Activated CD4-positive, alpha-beta T cell treated with anti-CD3 and anti-CD28 coated beads, Interleukin-2, amount 50 U/mL, for 24 hours (primary cell): ENCODE measurements around the gene TM9SF2.

Experiments
- DNase-seq, 2 donors: peaks; one replicate each; pipeline ENCODE4 v3.0.0-alpha.2; 2020; ENCODE audit warnings: low read depth in 1 of 2, low spot score in 1 of 2

The TM9SF2 gene

DNA sequence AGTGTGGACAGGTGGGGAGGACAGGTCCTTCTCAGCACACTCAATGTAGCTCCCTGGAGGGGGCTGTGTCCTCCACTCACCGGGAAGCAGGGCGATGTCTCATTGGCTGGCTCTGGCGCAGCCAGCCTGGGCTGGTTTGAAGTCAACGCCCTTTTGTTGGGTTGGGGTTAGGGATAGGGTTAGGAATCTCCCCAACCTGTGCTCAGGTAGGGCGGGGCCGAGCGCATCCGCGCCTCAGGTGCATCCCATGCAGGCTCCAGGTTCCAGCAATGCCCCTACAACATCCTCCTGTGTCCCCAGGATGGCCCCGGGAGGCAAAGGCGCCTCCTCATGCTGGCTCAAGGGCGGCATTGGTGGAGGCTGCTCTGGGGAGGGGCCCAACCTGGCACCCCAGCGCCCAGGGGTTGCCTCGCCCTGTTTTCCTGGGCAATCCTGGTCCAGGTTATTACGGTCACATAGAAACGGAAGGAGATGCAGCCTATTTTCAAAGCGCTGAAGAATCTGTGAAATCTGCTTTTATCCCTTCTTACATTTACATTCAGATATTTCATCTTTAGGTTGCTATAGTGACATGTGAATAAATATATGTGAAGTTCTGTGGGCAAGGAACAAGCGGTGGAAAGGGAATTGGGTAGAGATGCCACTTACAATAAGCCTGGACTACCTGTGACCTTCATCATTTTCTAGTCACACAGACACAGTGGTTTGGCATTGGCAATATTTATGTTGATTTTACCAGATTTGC is 74.3 kb downstream of the TM9SF2 start:
- DNase-seq = no peak

DNA sequence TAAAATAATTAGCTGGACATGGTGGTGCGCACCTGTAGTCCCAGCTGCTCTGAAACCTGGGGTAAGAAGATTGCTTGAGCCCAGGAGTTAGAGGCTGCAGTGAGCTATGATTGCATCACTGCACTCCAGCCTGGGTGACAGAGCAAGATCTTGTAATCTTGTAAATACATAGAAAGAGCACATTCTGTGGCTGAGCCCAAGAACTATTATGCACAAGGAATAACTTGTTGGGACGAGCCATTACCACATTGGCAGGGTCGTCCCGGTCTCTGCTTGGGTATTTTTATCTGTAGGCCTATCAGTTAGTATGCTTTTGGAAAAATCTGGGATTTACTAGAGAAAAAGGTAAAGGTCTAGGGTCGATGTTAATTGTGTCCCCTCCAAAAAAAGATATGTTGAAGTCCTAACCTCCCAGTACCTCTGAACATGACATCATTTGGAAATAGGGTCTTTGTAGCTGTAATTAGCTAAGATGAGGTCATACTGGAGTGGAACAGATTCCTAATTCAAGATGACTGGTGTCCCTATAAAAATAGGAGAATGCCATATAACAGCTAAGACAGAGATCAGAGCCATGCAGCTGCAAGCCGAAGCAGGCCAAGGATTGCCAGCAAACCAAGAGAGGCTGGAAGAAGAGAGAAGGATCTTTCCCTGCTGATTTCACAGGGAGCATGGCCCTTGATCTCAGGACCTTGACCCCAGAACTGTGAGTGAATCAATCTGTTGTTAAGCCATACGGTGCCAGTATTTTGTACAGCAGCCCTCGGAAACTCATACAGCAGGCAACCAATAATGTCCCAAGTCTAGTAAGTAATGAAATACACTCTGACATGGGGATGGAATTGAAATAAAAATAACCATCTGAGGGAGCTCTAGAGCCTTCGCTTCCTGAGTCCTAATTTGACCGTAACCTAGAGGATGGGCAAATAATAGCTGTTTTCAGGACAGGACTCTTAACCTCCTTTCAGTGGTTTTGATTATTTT is 77.0 kb downstream of the TM9SF2 start:
- no peak for DNase-seq

DNA sequence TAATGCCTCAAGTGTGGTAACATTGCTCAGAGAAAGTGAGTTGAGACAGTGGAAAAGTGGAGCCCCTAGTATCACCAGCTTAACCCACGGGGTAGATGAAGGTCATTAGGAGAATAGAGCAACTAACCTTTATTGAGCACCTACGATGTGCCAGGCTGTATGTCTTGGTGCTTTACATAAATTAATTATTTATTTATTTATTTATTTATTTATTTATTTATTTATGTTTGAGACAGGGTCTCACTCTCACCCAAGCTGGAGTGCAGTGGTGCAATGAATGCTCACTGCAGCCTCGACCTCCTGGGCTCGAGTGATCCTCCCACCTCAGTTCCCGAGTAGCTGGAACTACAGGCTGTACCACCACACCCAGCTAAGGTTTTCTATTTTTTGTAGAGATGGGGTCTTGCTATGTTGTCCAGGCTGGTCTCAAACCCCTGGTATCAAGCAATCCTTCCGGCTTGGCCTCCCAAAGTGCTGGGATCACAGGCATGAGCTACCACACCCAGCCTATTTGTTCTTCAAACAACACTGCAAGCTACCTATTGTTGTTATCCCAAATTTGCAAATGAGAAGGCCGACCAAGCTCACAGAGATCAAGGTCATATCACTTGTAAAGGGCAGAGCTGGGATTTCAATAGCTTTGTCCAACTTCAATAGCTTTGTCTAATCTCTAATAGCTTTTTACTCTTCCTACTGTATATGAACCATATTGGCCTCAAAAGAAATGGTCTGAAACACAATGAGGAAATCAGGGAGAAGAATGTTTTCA is 79.4 kb downstream of the TM9SF2 start:
- no peak for DNase-seq

DNA sequence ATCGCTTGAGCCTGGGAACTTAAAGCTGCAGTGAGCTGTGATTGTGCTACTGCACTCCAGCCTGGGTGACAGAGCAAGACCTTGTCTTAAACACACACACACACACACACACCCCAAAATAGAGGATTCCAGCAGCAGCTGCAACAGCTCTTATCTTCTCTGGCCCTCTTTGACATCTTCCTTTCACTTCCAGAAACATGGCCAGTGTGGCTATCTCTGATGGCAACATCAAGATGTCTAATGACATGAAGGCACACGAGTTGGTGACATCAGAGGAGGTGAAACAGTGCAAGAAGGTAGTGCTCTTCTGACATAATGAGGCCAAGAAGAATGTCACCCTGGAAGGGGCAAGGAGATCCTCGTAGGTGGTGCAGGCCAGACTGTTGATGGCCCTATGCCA is 81.2 kb downstream of the TM9SF2 start:
- DNase-seq = no peak

DNA sequence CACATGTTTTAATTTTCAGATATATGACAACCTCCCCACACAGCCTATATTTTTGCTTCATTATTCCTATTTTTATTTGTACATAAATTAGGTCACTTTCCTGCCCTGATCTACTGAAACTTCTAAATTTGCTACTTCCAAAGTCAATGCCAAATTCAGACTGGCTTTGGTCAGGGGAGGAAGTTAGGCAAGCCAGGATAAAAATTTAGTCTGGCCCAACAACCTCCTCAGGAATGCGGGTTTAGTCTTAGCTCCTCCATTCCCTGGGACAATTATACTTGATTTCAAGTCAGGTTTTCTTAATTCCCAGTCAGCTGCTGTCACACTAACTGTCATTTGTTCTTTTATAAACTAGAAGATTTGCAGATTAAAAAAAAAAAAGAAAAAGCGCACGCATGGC is 84.3 kb downstream of the TM9SF2 start:
- DNase-seq = no peak

DNA sequence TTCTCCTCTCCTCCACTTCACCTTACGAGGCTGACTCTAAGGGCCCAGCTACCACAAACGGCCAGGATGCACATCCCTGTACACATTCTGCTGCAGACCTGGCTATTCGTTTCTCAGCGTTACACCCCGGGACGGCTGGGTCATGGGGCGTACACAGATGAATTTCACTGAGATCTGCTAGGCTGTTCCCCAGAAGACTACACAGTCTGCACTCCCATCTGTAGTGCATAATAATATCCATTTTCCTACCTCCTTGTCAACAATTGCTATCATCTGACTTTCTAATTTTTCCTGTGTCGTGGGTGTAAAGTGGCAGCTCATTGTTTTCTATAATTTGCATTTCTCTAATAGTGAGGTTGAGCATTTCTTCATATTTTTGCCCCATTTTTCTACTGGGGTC is 85.7 kb downstream of the TM9SF2 start:
- no peak for DNase-seq

DNA sequence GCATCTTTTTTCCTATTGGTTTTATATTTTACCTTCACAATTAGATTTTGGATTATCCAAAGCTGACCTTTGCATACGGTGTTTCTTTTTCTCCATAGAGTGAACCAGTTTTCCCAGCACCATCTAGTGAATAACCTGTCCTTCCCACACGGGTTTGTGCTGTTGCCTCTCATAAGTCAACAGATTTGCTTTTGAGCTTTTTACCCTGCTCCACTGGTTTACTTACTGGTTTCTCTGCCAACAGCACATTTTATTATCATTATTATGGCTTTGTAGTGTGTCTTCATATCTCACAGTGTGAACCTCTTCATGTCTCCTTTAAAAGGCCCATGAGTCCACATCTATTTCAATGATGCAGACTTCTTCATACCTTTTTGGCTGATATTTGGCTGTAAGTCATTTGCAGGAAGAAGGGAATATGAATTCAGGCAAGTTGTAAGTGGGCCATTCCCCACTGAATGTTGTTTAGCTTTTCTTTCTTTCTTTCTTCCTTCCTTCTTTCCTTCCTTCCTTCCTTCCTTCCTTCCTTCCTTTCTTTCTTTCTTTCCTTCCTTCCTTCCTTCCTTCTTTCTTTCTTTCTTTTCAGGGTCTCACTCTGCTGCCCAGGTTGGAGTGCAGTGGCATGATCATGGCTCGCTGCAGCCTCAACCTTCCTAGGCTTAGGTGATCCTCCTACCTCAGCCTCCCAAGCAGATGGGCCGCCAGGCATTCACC is 86.8 kb downstream of the TM9SF2 start:
- DNase-seq = no peak

DNA sequence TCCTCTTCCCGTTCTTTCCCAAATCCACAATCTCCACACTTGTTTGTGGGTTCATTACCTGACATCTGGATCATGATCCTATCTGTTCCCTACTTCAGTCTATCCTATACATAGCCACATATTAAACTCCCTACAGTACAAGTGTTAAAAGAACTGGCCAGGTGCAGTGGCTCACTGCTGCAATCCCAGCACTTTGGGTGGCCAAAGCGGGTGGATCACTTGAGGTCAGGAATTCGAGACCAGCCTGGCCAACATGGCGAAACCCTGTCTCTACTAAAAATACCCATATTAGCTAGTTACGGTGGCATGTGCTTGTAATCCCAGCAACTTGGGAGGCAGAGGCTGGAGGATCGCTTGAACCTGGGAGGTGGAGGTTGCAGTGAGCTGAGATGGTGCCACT is 88.3 kb downstream of the TM9SF2 start:
- DNase-seq = no peak

DNA sequence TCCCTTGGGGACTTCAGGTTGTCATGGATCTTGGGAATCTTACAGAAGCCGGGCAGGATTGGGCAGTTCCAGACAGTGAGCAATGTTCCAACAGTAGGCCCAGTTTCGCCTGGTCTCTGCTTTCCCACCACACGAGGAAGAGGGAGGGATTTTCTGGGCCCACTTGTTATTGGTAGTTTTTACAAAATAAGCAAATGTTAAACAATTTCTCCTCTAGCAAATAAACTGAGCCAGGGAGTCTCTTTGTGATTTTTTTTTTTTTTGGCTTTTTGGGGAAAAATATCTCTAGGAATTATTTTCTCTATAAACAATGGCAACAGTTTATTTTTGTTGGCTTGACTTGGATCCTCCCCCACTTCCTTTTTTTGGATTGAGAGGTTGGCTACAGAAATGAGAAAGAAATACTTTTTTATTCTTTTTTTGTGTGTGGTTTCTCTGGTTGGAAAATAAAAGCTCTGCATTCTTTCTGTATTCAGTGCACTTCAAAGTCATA is 89.3 kb downstream of the TM9SF2 start:
- no peak for DNase-seq

DNA sequence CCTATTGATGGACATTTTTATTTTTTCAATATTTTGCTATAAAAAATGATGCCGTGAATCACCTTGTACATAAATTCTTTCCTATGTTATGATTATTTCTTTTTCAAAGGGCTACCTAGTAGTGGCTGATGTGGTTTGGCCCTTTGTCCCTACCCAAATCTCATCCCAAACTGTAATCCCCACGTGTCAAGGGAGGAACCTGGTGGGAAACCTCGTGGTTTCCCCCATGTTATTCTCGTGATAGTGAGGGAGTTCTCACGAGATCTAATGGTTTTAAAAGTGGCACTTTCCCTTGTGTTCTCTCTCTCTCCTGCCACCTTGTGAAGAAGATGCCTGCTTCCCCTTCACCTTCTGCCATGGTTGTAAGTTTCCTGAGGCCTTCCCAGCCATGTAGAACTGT is 94.9 kb downstream of the TM9SF2 start:
- no peak for DNase-seq

DNA sequence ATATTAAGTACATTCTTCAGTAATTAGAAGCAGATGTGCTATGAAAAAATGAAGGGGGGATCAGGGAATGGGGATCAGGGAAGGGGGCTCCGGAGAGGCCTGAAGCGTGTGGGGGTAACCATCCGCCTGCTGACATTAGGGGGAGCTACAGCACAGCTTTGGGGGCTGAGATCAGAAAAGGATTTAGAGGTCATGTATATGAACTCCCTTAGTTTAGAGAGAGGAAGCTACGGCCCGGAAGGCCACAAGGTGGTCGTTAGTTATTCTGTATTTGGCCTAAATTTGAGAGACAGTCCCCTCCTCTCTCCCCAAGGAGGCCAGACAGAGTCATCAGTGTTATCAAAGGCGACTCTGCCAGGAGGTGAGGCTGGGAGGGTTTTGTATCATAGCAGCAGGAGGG is 99.0 kb downstream of the TM9SF2 start:
- no peak for DNase-seq

DNA sequence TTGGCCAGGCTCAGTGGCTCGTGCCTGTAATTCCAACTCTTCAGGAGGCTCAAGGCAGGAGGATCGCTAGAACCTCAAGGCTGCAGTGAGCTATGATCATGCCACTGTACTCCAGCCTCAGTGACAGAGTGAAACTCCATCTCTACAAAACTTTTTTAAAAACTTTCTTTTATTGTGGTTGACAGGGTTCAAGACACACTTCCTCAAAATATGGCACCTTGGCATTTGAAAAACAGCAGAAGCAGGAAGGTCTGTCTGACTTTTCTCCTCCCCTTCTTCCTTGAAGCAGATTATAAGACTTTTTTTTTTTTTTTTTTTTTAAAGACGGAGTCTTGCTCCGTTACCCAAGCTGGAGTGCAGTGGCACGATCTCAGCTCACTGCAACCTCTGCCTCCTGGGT is 100.3 kb downstream of the TM9SF2 start:
- DNase-seq = no peak

DNA sequence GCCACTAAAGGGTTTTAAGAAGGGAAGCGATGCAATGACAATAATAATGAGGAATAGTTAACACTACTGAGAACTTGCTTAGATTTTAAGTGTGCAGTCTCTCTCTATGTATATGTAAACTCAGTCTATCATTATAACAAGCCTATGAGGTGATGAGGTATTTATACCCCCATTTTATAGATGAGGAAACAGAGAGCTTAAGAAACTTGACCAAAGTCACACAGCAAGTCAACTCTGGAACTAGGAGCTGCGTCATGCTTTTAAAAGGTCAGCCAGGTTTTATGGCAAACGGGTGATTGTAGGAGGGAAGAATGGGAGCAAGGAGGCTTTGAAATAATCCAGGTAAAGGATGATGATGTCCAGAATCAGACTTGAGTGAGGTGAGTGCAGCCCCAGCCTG is 103.4 kb downstream of the TM9SF2 start:
- DNase-seq = no peak

DNA sequence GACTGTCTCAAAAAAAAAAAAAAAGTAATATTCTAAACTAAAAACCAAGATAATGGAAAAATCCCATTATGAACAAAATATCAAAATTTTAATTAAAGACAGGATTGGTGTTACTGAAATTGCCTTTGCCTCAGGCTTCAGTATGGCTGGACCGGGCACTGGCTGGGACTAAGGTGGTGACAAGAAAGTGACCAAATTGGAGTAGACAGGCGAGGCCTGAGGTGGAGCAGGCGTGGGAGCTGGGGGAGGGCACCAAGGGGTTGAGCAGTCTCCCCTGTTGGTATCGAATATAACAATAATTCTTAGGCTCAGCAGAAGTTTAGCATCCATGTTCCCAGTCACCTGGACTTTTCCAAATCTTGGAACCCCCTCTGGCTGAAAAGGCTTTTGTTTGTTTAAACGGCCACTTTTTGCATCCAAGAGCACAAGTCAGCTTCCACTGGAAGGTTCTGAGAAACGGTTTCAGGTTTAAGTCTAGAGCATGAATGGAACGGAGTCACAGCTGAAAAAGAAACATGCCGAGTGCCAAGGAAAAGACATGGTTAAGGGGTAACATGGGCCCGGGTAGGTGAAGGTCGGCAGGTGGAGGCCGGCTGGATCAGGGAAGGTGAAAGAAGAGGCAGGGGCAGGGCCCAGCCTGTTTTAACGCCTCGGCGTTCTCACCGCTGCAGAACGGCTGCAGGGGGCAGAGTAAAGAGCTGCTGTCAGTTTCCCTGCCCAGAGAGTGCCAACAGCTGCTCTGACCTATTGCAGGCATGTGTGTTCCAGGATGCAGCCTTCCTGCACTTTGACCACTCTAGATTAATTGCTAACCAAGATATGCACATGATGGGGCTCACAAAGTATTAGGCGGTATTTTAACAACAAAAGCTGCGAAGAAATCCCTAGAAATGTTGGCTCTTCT is 104.4 kb downstream of the TM9SF2 start:
- DNase-seq = peak in 1 of 2 donors; percentile 16

DNA sequence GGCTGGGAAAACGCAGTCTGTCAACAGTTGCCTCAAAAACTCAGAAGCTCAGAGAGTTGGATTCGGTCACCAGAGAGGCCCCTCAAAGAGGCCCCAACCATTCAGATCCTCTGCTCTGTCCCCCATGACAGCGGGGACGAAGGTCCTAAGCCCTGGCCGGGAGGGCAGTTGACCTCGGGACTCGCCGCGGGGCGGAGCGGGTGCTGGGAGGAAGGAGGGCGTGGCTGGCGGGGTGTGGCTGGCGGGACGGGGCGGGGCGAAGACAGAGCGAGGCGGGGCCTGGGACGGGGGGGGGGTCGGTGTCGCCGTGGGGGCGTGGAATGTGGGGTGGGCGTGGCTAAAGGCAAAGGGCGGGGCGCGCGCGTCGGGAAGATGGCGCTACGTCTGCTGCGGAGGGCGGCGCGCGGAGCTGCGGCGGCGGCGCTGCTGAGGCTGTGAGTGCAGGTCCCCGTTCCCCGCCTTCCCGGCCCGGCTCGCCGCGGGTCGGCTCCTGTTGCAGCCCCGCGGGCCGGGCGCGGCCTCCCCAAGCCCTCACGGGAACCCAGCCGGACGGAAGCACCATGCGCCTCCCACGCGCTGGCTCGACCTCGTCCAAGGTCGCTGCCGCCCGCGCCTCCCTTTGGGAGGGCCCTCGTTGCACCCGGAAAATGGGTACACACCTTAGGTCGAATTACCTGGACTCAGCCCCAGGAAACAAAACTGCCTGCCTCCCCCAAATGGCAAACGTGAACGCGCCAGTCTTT is 105.2 kb downstream of the TM9SF2 start, which contains the start of gene CLYBL:
Gene CLYBL (plus strand): TSS at position 367 of the 743 bp plus-strand sequence.
- DNase-seq = peak; percentile 81 to 86

DNA sequence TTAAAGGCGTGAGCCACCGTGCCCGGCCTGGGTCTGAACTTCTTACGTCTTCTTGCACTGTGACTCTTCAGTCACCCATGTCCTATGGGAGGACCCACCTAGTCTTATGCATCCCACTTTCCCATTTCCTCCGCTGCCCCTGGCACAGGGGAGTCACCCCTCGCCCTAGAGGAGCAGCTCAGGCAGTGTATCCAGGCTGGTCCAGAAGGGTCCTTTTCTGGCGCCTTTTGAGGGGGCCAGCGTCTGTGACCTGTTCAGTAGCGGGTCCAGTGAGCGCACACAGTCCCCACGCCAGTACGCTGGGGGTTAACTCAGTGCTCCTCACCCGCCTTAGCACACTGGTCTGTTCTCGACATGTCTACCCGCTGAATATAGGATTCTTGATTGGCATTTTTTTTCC is 107.1 kb downstream of the TM9SF2 start:
- no peak for DNase-seq

DNA sequence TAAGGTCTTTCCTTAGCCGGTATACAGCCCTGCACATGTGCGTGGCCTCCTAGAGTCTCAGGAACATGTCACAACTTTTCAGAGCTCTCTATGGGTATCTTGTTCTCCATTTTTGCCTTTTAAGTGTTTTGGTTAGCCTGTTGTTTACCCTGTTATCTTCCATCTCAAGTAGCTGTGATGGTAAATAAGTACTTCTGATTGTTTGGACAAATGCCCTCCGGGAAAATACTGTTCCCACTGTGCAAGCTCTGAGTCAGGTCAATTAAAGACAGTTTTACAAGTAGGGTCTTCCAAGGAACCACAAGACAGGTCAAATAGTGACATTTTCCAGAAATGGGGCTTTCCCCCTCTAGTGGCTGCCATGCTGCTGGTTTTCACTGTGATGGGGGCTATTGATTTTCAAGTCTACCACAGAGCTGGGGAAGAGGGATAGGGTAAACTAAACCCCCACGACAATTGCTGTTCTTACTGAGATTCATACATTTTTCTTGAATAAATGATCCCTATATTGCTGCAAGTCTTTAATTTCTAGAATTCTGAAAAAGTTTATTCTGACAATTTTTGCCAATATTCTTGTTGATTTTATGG is 109.5 kb downstream of the TM9SF2 start:
- DNase-seq = no peak
